AG10803 (cell line): ENCODE data around the gene ATG5.

Source experiments
- DNase-seq: peaks from one replicate; pipeline ENCODE4 v3.0.0; 2010; ENCODE audit warnings: low read depth
- H3K4me3 ChIP-seq: 2 replicates; pipeline ENCODE4 v1.5.1; 2011; ENCODE audit warnings: mild to moderate bottlenecking, low read length, control low read depth
- TF ChIP-seq, protein P1 (sequence below): conservative IDR thresholded peaks from 2 replicates; pipeline ENCODE4 v1.5.1; 2011; ENCODE audit warnings: mild to moderate bottlenecking, low read length, control low read depth, inconsistent platforms

ATG5 gene

DNA sequence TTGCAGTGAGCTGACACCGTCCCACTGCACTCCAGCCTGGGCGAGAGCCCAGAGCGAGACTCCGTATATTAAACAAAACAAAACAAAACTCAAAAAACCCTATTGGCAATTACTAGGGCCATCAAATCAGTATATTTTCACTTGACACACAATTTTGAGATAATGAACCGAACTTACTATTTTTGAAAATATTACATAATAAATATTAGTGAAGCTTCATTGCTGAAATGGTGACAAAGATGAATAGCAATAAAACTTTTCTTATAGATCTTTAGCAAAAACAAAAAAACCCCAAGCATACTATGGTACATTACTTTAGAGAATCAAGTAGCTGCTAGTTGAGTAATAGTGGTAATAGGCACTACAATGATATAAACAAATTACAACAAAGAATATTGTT, 113.0 kb downstream of the ATG5 start:
- H3K4me3 ChIP-seq = no peak overlapping the region
- TF ChIP-seq, protein P1, sequence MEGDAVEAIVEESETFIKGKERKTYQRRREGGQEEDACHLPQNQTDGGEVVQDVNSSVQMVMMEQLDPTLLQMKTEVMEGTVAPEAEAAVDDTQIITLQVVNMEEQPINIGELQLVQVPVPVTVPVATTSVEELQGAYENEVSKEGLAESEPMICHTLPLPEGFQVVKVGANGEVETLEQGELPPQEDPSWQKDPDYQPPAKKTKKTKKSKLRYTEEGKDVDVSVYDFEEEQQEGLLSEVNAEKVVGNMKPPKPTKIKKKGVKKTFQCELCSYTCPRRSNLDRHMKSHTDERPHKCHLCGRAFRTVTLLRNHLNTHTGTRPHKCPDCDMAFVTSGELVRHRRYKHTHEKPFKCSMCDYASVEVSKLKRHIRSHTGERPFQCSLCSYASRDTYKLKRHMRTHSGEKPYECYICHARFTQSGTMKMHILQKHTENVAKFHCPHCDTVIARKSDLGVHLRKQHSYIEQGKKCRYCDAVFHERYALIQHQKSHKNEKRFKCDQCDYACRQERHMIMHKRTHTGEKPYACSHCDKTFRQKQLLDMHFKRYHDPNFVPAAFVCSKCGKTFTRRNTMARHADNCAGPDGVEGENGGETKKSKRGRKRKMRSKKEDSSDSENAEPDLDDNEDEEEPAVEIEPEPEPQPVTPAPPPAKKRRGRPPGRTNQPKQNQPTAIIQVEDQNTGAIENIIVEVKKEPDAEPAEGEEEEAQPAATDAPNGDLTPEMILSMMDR = no peak
- DNase-seq = no peak

DNA sequence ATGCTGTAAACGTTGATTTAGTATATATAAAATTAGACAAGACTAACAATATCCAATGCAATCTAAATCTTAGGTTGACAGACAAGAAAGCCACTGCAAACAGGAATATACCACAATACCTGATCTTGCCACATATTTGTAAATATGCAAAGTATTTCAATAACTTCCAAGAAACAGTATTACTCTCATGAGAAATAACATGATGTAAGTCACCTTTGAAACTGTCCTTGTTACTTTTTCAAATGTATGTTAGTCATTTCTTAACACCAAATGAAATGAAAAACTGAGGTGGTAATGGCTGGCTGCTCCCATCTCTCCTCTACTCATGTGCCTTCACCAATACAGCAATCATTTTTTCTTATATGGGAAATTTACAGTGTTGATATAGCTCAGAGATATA, 118.7 kb downstream of the ATG5 start:
- no peak overlapping the region for H3K4me3 ChIP-seq
- no peak for DNase-seq
- TF ChIP-seq, protein P1 = no peak

DNA sequence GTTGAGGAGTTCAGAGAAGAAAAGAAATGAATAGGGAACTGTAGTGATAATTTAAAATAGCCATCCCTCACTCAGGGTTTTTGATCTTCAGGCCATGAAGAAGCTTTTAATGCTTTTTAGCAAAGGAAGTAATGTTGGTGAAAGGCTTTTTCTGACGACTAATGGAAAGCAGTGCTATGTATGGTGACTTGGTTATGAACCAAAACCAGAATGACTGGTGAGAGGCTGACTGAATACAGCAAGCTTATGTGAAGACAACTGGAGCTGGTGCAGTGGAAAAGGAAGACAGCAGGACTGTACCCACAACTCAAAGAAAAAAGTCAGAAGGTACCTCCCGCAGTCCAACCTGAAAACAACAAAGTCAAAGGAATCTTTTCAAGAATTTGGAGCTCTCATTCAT, 120.6 kb downstream of the ATG5 start:
- no peak for DNase-seq
- TF ChIP-seq, protein P1 = no peak
- no peak overlapping the region for H3K4me3 ChIP-seq

DNA sequence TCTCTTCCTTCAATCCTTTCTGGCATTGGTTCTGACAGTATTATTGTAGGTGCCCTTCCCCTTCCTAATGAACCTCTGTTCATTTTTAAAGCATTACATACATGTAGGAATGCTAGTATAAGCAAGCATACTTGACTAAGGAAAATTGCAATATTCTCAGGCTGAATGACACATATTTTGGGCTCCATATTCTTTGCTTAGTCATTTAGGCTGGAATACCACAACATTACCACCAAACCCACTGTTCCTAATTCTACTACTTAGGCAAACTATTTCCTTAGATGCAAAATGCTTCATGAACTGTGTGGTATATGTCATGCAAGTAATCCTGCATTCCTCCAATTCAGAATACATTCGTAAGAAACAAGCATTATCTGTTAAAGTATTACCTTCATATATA, 125.6 kb downstream of the ATG5 start:
- TF ChIP-seq, protein P1 = no peak
- DNase-seq = peak; percentile 93
- no peak overlapping the region for H3K4me3 ChIP-seq

DNA sequence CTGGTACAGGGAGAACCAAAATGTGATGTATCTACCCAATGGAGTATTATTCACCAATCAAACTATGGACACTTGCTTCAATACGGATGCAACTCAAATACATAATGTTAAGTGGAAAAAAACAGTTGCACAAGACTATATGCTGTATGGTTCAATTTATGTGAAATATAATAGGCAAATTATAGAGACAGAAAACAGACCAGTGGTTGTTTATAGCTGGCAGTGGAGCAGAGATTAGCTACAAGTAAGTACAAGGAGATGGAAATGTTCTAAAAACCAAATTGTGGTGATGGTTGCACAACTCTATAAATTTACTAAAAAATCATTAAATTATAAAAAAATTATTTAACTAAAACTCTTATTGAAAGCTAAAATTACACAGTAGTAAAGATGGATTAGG, 126.2 kb downstream of the ATG5 start:
- TF ChIP-seq, protein P1 = no peak
- H3K4me3 ChIP-seq = no peak overlapping the region
- DNase-seq = no peak

DNA sequence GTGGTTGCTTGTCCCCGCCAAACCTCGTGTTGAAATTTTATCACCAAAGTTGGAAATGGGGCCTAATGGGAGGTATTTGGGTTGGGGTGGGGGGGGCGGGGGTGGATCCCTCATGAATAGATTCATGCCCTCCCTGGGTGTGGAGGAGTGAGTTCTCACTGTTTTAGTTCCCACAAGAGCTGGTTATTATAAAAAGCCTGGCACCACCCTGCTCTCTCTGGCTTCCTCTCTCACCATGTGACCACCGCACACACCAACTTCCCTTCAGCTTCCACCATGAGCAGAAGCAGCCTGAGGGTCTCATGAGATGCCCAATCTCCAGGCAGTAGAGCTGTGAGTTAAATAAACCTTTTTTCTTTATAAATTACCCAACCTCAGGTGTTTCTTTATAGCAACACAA, 128.1 kb downstream of the ATG5 start:
- DNase-seq = no peak
- H3K4me3 ChIP-seq = no peak overlapping the region
- TF ChIP-seq, protein P1 = no peak

DNA sequence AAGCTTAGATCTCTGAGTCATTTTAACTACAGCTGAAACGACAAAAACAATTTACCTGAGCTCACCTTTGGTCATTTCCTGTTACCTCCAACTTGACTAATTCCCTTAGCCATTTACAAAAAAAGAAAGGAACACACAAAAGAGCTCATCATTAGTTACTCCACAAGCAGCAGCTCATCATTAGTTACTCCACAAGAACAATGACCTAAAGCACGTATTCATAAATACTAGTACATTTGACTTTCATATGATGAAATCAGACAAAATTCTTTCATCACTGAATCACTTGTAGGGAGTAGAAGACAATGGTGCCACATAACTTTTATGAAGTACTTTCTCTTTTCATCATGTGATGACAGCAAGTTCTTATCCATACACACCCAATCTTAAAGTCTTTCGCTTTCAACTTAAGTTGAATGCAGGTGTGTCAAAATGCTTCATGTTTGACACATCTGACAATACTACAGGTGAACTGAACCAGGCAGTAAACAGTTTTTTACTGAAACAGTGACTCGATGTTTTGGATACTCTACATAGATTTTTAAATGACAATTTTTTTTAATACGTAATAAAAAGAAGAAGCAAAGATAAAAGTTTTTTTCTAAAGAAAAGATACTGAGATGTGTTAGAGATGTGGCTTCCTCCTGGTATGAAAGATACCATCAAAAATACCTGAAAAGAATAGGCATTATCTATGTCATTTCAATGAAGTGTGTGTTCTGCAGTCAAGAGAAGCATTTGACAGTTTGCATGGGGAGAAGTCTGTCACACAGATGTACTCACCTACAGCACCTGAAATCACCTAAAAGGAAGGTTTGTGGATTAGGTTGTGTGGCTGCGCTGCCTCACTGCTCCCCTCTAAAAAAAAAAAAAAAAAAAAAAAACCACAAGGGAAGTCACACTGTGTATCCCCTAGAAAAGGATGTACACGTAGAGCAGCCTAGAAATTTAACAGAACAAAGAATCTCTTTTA, 130.3 kb downstream of the ATG5 start:
- no peak overlapping the region for H3K4me3 ChIP-seq
- peak; percentile 56 for DNase-seq
- TF ChIP-seq, protein P1 = no peak
